Peyer's patch (tissue), 4 donors: Measurements from ENCODE around the gene CLMP.

ENCODE experiments used
- POLR2A ChIP-seq, 2 donors: fragments of 450-650 bp; IDR thresholded peaks; one replicate each; pipeline ENCODE4 v1.5.1; 2017; ENCODE audit warnings: antibody characterized with exemption in 2 of 2, mild to moderate bottlenecking in 2 of 2, moderate library complexity in 2 of 2
- TF ChIP-seq, protein P1 (sequence below), 6 experiments: fragments of 450-650 bp in 4 of 6; fragments of 200-600 bp in 2 of 6; sonication (generic) in 1 of 6; IDR thresholded peaks; one replicate each; pipeline ENCODE4 v1.5.1; 2017 to 2019; ENCODE audit warnings: antibody characterized with exemption in 6 of 6, mild to moderate bottlenecking in 3 of 6, moderate library complexity in 1 of 6

GRCh38 chr11:123219066-123219690 is 24.1 kb upstream of the CLMP start:
- TF ChIP-seq, protein P1, sequence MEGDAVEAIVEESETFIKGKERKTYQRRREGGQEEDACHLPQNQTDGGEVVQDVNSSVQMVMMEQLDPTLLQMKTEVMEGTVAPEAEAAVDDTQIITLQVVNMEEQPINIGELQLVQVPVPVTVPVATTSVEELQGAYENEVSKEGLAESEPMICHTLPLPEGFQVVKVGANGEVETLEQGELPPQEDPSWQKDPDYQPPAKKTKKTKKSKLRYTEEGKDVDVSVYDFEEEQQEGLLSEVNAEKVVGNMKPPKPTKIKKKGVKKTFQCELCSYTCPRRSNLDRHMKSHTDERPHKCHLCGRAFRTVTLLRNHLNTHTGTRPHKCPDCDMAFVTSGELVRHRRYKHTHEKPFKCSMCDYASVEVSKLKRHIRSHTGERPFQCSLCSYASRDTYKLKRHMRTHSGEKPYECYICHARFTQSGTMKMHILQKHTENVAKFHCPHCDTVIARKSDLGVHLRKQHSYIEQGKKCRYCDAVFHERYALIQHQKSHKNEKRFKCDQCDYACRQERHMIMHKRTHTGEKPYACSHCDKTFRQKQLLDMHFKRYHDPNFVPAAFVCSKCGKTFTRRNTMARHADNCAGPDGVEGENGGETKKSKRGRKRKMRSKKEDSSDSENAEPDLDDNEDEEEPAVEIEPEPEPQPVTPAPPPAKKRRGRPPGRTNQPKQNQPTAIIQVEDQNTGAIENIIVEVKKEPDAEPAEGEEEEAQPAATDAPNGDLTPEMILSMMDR (IDR thresholded peaks at IDR 0.05), result no peak
- TF ChIP-seq POLR2A (IDR thresholded peaks at IDR 0.05), result no peak
